Cortex of kidney (tissue), 1 donor: ENCODE data around the gene FAT1.
"Not testable (repeated sequence)": the region's sequence is repeated elsewhere in the genome, so short reads cannot be mapped to it uniquely, and the experiment has no call there.

Experiments
- DNase-seq: peaks from one replicate; lab custom pipeline; 2025; lab: John Stamatoyannopoulos, UW

FAT1 gene

GRCh38 chr4:186723292-186724057 lies at the start of gene FAT1:
FAT1 (minus strand) TSS chr4:186723856; CDS start chr4:186709827, 14,029 bp downstream.
- no peak for DNase-seq

GRCh38 chr4:186772936-186773487 lies 49.4 kb upstream of the FAT1 start:
- DNase-seq, result no peak

GRCh38 chr4:186771624-186772023 lies 48.0 kb upstream of the FAT1 start:
- DNase-seq, result no peak

- no peak for DNase-seq
Observed at GRCh38 chr4:186770481-186771175, 47.0 kb upstream of the FAT1 start.

GRCh38 chr4:186767794-186768193 lies 44.1 kb upstream of the FAT1 start:
- no peak for DNase-seq

- no peak for DNase-seq
Observed at GRCh38 chr4:186765673-186766546, 42.3 kb upstream of the FAT1 start.

- no peak for DNase-seq
Observed at GRCh38 chr4:186765138-186765537, 41.5 kb upstream of the FAT1 start.

- no peak for DNase-seq
Observed at GRCh38 chr4:186764457-186764856, 40.8 kb upstream of the FAT1 start.

GRCh38 chr4:186762865-186763264 lies 39.2 kb upstream of the FAT1 start:
- no peak for DNase-seq

GRCh38 chr4:186762361-186762760 lies 38.7 kb upstream of the FAT1 start:
- DNase-seq, result no peak

- DNase-seq, result not testable (repeated sequence)
Observed at GRCh38 chr4:186761956-186762355, 38.3 kb upstream of the FAT1 start.

GRCh38 chr4:186761393-186761792 lies 37.7 kb upstream of the FAT1 start:
- no peak for DNase-seq

- DNase-seq, result no peak
Observed at GRCh38 chr4:186760576-186760975, 36.9 kb upstream of the FAT1 start.

GRCh38 chr4:186759990-186760389 lies 36.3 kb upstream of the FAT1 start:
- no peak for DNase-seq

- no peak for DNase-seq
Observed at GRCh38 chr4:186758929-186759682, 35.5 kb upstream of the FAT1 start.

- DNase-seq, result no peak
Observed at GRCh38 chr4:186757696-186758355, 34.2 kb upstream of the FAT1 start.

- not testable (repeated sequence) for DNase-seq
Observed at GRCh38 chr4:186756550-186756949, 32.9 kb upstream of the FAT1 start.

- no peak for DNase-seq
Observed at GRCh38 chr4:186755550-186756519, 32.2 kb upstream of the FAT1 start.

- no peak for DNase-seq
Observed at GRCh38 chr4:186754976-186755375, 31.3 kb upstream of the FAT1 start.

- no peak for DNase-seq
Observed at GRCh38 chr4:186752325-186752724, 28.7 kb upstream of the FAT1 start.
